NCI-H1092 (cell line): ENCODE results near the gene CLASP2.
"Not testable (repeated sequence)": the region's sequence is repeated elsewhere in the genome, so short reads cannot be mapped to it uniquely, and the experiment has no call there.

ENCODE experiments used
- DNase-seq: peaks from one replicate; lab custom pipeline; 2025; lab: John Stamatoyannopoulos, UW

The CLASP2 gene

DNA sequence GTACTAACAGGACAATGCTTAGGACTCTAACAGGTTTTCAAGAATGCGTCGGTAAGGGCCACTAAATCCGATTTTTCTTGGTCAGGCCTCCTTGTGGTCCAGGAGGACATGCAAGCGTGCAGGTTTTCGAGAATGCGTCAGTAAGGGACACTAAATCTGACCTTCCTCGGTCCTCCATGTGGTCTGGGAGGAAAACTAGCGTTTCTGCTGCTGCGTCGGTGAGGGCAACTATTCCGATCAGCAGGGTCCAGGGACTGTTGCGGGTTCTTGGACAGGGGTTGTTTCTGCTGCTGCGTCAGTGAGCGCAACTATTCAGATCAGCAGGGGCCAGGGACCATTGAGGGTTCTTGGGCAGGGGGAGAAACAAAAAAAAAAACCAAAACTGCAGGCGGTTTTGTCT lies 270.1 kb downstream of the CLASP2 start:
- DNase-seq: no peak

DNA sequence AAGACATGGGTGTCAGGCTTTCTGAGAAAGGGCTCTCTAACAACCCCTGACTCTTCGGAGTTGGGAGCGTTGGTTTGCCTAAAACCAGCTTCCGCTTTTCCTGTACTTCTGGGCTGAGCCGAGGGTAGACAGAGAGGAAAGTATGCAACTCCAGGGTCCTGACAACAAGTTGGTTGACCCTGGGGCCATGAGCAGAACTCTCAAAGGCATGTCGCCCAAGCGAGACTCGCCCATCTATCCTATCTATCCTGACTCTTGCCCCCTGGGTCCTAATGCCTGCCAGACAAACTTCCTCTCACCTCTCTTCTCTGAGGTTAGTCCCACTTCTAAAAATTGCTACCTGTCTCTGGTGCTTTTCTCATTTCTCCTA lies 270.8 kb downstream of the CLASP2 start:
- DNase-seq: not testable (repeated sequence)
